HG03108 (cell line): ENCODE data around the gene ENKUR.
"Not testable (repeated sequence)": the region's sequence is repeated elsewhere in the genome, so short reads cannot be mapped to it uniquely, and the experiment has no call there.

Experiments
- ATAC-seq: cut with Tn5 transposase; IDR thresholded peaks from one replicate; pipeline ENCODE4 v1.9.1; 2021; ENCODE audit warnings: moderate library complexity; ENCODE audit not compliant: unreplicated experiment

Gene ENKUR

GRCh38 chr10:24979685-24980084, 36.3 kb downstream of the ENKUR start:
- ATAC-seq = no peak

- no peak for ATAC-seq
Observed at GRCh38 chr10:24974976-24975375, 41.0 kb downstream of the ENKUR start.

GRCh38 chr10:24973163-24973562, 42.8 kb downstream of the ENKUR start:
- no peak for ATAC-seq

- no peak for ATAC-seq
Observed at GRCh38 chr10:24971374-24971773, 44.6 kb downstream of the ENKUR start.

- no peak for ATAC-seq
Observed at GRCh38 chr10:24969841-24970281, 46.1 kb downstream of the ENKUR start.

GRCh38 chr10:24968951-24969350, 47.0 kb downstream of the ENKUR start:
- ATAC-seq = not testable (repeated sequence)

GRCh38 chr10:24968349-24968748, 47.6 kb downstream of the ENKUR start:
- ATAC-seq = no peak

- no peak for ATAC-seq
Observed at GRCh38 chr10:24966962-24967481, 48.9 kb downstream of the ENKUR start.

GRCh38 chr10:24965051-24965450, 50.9 kb downstream of the ENKUR start:
- ATAC-seq = no peak

GRCh38 chr10:24963521-24964041, 52.4 kb downstream of the ENKUR start:
- no peak for ATAC-seq

- no peak for ATAC-seq
Observed at GRCh38 chr10:24962995-24963394, 53.0 kb downstream of the ENKUR start.

- ATAC-seq = no peak
Observed at GRCh38 chr10:24961582-24961981, 54.4 kb downstream of the ENKUR start.

- ATAC-seq = no peak
Observed at GRCh38 chr10:24959382-24959730, 56.6 kb downstream of the ENKUR start.

GRCh38 chr10:24958721-24959381, 57.1 kb downstream of the ENKUR start:
- ATAC-seq = no peak

GRCh38 chr10:24958091-24958720, 57.8 kb downstream of the ENKUR start:
- ATAC-seq = no peak

- ATAC-seq = not testable (repeated sequence)
Observed at GRCh38 chr10:24957624-24958051, 58.3 kb downstream of the ENKUR start.

- no peak for ATAC-seq
Observed at GRCh38 chr10:24953675-24954074, 62.3 kb downstream of the ENKUR start.

GRCh38 chr10:24952707-24953645, 63.0 kb downstream of the ENKUR start:
- ATAC-seq = peak; percentile 65

- peak; percentile 29 for ATAC-seq
Observed at GRCh38 chr10:24952143-24952706, 63.7 kb downstream of the ENKUR start, which contains the start of gene PRTFDC1. Gene PRTFDC1, minus strand, starts transcription at chr10:24952606. Its CDS starts 31 bp downstream, at chr10:24952575.
